ENCODE measurements around the gene P3H1. TPM values are rescaled to one million over a fixed set of nuclear protein-coding genes. Genes with fewer than 3 reads are reported as not detected.

The P3H1 gene
- total RNA-seq, 4 donors from 2014 or later: 16.6 to 28.0 (median 24.2) TPM

GRCh38 chr1:42737986-42738677 is 28.7 kb downstream of the P3H1 start:
- DNase-seq: no peak
- Histone ChIP-seq H3K36me3 (no peaks in the 10 kb centered on the region), H3K4me3 (replicated peaks in 1 of 3) (no peak overlapping the region), H3K9me3 (no peaks in the 10 kb centered on the region), H3K27me3 (no peaks in the 10 kb centered on the region), H3K4me1 (no peaks in the 10 kb centered on the region), H3K27ac (no peak overlapping the region)
- 88 to 90% methylated on average over 13 to 16 of the region's 21 CpGs for WGBS, 2 donors
- intact Hi-C loops (cut with DNase I): no loop called here
- no peak for TF ChIP-seq POLR2A (IDR thresholded peaks at IDR 0.05)
- no peak for TF ChIP-seq CTCF (IDR thresholded peaks at IDR 0.05)

- peak; percentile 64 to 74 for DNase-seq
- Histone ChIP-seq H3K36me3 (no peaks in the 10 kb centered on the region), H3K4me1 (no peaks in the 10 kb centered on the region), H3K27me3 (no peaks in the 10 kb centered on the region), H3K9me3 (no peaks in the 10 kb centered on the region), H3K27ac (no peak overlapping the region), H3K4me3 (replicated peaks in 1 of 3) (no peak overlapping the region)
- no peak for TF ChIP-seq POLR2A (IDR thresholded peaks at IDR 0.05)
- peak in 1 of 6 experiments; percentile 11 for TF ChIP-seq CTCF (IDR thresholded peaks at IDR 0.05)
- 40 to 42% methylated on average over 5 of the region's 5 CpGs for WGBS, 2 donors
- intact Hi-C loops (cut with DNase I): no loop called here
These were observed 29.6 kb downstream of the P3H1 start for GRCh38 chr1:42737257-42737656.

- no peak for DNase-seq
- Histone ChIP-seq H3K36me3 (no peaks in the 10 kb centered on the region), H3K9me3 (no peaks in the 10 kb centered on the region), H3K27me3 (no peaks in the 10 kb centered on the region), H3K27ac (no peak overlapping the region), H3K4me1 (no peaks in the 10 kb centered on the region), H3K4me3 (replicated peaks in 1 of 3) (no peak overlapping the region)
- 96 to 99% methylated on average over 8 of the region's 8 CpGs for WGBS, 2 donors
- TF ChIP-seq CTCF (IDR thresholded peaks at IDR 0.05) (no peak), POLR2A (IDR thresholded peaks at IDR 0.05) (no peak)
- intact Hi-C loops (cut with DNase I): no loop called here
These were observed 30.1 kb downstream of the P3H1 start for GRCh38 chr1:42736571-42737200.

- intact Hi-C loops (cut with DNase I): no loop called here
- H3K9me3 ChIP-seq: no peaks in the 10 kb centered on the region
- TF ChIP-seq POLR2A (IDR thresholded peaks at IDR 0.05) (no peak), CTCF (IDR thresholded peaks at IDR 0.05) (no peak)
- no peaks in the 10 kb centered on the region for H3K4me1 ChIP-seq
- no peaks in the 10 kb centered on the region for H3K36me3 ChIP-seq
- H3K4me3 ChIP-seq (replicated peaks in 1 of 3): no peak overlapping the region
- WGBS, 2 donors: 72 to 84% methylated on average over 3 to 4 of the region's 4 CpGs
- no peak for DNase-seq
- no peak overlapping the region for H3K27ac ChIP-seq
- H3K27me3 ChIP-seq: no peaks in the 10 kb centered on the region
These were observed 30.7 kb downstream of the P3H1 start for GRCh38 chr1:42736152-42736551.

- no peaks in the 10 kb centered on the region for H3K9me3 ChIP-seq
- no peaks in the 10 kb centered on the region for H3K36me3 ChIP-seq
- DNase-seq: no peak
- 81 to 96% methylated on average over 4 to 7 of the region's 14 CpGs for whole genome bisulfite sequencing, 2 donors
- no peak for TF ChIP-seq CTCF (IDR thresholded peaks at IDR 0.05)
- TF ChIP-seq POLR2A (IDR thresholded peaks at IDR 0.05): no peak
- no peaks in the 10 kb centered on the region for H3K27me3 ChIP-seq
- H3K4me3 ChIP-seq (replicated peaks in 1 of 3): no peak overlapping the region
- no peak overlapping the region for H3K27ac ChIP-seq
- H3K4me1 ChIP-seq: no peaks in the 10 kb centered on the region
- intact Hi-C loops (cut with DNase I): no loop called here
These were observed 31.2 kb downstream of the P3H1 start for GRCh38 chr1:42735477-42736105.

Data from thyroid gland (tissue), 4 donors.